Stimulated activated CD4-positive, alpha-beta T cell treated with anti-CD3 and anti-CD28 coated beads, Interleukin-4, amount 100 ng/mL, for 24 hours (primary cell): Measurements from ENCODE around the gene RHBDF2.
A peak's percentile ranks its signal among the peaks of the same experiment; 100 is the strongest.
"Not testable (repeated sequence)": the region's sequence is repeated elsewhere in the genome, so short reads cannot be mapped to it uniquely, and the experiment has no call there.

Source experiments
- DNase-seq: peaks from one replicate; pipeline ENCODE4 v3.0.0-alpha.2; 2020

RHBDF2 gene

DNA sequence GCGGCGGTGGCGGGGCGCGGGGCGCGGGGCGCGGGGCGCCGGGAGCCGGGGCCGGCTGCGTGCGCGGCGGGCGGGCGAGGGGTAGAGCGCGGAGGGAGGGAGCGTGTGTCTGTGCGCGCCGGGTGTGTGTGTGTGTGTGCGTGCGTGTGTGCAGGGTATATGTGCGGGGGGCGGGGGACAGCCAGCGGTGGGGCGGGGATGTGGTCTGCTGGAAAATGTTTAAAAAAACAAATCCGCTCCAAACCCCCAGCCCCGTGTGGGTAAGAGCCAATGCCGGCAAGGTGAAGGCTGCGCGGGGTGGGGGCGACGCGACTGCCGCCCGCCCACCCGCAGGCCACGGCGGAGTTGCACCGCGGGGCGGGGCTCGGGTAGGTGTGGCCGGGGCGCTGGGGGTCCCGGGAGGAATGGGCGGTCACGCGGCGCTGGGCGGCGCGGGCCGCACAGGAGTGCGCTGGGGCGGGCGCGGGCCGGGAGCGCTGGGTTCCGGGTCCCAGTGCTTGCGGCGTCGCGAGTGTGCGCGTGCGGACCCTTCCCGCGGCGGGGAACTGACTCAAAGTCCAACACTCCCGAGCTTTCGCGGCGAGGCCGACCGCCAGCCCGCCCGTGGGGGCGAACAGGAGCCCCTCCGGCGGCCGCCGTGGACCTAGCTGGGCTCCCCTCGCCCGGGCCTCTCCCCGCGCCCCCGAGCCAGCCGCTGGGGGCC, 36.5 kb upstream of the RHBDF2 start, which contains the start of gene CYGB:
TSS of gene CYGB (minus strand) at position 132 of the 703 bp plus-strand sequence. CDS start 167 bp downstream, outside the sequence.
- DNase-seq: no peak

DNA sequence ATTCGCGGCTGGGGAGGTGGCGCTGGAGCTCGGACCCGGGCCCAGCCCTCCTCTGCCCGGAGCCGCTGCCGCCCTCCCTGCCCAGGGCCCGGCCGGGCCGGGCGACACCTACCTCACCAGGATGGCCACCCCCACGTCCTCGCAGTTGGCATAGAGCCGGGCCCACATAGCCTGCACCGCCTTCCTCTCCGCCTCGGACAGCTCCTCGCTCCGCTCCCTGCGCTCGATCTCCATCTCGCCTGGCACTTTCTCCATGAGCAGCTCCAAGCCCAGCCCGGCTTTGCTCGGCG, 36.0 kb upstream of the RHBDF2 start:
- DNase-seq: no peak

DNA sequence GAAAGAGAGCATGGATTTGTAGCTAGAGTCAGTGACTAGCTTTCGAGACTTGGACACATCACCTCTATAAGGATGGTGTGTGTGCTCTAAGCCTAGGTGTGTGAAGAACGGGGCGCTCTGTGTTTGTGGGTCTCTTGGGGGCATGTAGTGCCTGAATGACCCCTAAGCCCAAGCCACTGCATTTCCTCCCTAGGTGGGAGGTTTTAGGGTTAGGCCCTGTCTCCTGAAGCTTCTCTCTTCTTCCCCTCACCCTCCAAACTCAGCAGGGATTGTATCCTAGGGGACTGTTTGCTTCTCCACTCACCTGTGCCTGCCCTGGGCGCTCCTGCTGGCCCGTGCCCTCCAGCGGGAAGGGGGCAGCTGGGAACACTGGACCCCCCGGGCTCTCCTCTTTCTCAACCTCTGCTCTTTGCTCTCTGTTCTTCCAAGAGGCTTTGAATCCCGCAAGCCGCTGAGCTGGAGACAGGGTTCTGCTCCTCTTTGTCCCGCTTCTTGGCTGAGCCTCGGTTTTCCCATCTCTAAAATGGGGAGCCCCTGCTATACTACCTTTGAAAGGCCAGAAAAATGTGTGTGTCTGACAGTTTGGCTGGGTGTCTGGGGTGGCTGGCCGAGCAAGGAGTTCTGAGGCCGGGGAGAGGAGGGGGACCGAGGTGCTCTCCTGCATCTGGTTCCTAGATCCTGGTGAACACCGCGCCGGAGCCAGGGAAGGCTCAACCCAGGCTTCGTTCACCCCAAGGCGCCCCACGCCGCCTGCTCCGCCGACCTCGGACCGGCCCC, 35.5 kb upstream of the RHBDF2 start:
- DNase-seq: no peak

DNA sequence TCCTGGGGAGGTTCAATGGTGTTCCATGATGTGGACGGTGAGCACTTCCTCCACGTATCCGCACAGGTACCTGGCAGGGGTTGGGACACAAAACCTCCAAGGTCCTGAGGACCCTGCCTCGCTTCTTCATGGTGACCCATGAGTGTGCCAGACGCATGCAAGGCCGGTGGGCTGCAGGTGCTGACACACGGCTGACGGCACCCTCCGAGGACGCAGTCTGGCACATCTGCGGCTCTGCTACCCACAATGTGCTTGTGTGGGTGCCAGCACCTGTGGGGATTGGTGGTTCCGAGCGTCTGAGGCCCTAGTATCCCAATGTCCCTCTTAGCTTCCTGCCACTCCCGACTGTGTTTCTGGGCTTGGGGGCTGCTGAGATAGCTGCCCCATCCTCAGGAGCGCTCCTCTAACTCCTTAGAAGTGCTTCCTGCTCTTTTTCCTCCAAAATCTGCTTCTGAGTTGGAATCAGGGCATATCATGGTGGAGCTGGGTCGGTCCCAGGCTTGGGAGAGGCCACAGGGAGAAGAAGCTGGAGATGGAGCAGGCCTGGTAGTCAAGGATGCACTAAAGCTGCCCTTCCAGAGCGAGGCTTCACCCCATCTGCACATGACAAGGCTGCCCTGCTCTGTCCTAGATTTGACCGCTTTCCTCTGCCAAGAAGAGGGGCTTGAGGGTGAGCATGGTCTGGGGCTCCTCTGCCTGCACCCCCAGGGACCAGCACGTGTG, 34.7 kb upstream of the RHBDF2 start:
- DNase-seq: no peak

DNA sequence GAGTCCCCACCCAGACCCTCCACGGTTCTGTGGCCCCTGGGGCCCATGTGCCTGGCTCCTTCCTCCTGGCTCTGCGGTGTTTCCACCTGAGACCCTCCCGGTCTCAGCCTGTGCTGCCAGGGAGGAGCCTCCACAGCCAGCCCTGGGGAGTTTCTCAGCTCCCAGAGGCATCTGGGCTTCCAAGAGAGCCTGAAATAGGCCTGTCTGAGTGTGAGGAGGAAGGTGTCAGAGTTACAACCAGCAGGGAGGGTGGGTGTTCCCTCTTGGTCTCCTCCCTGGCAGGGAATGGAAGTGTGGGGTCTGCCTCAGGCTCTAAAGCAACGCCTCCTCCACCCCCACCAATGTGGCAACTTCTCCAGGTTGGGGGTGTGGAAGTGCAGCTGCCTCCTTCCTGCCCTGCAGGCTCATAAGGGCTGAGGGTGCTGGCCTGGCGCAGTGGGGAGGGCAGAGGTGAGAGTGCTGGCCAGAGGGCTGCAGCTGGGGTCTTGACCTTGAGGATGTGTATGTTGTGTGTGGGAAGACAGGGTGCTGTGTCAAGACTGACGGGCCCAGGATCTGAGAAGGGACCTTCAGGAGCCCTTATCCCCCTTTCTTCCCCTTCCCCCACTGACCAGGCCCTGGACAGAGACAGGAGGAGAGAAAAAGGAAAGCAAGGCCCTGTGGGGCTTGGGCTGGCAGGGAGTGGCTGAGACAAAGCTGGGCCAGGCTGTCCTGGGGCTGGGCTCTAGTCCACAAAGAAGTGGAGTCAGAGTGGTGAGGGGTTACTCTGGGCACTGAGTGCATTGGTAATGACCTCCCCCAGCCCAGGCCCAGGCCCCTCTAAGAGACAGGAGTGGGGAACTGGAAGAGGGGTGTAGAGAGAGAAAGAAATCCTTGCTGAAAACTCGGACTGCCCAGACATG, 33.9 kb upstream of the RHBDF2 start:
- DNase-seq: no peak

DNA sequence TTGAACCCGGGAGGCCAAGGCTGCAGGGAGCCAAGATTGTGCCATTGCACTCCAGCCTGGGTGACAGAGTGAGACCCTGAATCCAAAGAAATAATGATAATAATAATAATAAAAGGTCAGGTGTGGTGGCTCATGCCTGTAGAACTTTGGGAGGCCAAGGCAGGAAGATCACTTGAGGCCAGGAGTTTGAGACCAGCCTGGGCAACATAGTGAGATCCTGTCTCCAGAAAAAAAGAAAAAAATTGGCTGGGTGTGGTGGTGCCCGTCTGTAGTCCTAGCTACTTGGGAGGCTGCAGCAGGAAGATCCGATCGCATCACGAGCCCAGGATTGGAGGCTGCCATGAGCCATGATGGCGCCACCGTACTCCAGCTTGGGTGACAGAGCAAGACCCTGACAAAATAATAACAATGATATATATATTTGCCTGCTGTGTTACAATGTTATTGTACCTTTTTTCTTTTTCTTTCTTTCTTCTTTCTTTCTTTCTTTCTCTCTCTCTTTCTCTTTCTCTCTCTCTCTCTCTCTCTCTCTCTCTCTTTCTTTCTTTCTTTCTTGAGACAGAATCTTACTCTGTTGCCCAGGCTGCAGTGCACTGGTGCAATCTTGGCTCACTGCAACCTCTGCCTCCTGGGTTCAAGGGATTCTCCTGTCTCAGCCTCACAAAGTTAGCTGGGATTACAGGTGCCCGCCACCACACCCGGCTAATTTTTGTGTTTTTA, 32.6 kb upstream of the RHBDF2 start:
- not testable (repeated sequence) for DNase-seq

DNA sequence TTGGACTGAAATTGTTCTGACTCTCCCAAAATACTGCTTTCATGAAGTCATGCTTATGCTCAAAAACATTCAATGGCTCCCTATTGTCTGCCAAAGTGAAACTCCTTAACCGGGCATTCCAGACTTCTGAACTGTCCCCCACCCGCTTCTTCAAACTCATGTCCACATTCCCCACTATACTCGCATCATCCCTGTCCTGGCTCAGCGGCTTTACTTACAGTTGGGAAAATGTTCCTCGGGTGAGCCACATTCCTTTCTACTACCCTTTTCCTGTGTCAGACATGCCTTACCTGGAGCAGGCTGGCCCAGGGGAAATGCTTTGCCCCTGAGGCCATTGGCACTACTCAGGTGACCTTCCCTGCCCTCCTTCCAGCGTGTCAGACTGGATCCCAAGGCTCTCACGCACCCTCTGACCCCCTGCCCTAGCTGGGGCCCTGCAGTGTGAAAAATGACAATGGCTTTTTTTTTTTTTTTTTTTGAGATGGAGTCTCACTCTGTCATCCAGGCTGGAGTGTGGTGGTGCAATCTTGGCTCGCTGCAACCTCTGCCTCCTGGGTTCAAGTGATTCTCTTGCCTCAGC, 30.9 kb upstream of the RHBDF2 start:
- DNase-seq: no peak

DNA sequence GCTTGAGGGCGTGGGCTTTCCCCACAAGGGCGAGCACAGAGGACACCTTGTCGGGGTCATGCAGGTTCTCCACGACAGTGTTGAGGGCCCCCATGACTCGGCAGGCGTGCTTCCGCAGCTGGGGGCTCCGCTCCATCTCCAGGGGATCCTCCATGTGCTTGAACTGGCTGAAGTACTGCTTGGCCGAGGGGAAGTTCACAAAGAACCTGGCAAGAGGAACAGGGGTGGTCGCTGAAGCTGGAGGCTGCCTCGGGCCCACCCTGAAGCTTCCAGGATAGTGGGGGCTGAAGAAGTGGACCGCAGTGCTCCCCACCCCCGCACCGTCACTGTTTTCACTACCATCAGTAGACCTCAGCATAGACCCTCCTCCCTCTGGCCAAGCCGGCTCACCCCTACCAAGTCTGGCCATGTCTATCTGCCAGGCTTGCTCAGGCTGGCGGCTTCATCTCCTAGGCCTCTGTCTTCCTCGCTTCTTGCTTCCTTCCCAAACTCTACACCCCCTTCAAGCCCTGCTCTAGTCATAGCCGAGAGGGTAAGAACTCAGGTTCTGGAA, 30.3 kb upstream of the RHBDF2 start:
- DNase-seq: no peak

DNA sequence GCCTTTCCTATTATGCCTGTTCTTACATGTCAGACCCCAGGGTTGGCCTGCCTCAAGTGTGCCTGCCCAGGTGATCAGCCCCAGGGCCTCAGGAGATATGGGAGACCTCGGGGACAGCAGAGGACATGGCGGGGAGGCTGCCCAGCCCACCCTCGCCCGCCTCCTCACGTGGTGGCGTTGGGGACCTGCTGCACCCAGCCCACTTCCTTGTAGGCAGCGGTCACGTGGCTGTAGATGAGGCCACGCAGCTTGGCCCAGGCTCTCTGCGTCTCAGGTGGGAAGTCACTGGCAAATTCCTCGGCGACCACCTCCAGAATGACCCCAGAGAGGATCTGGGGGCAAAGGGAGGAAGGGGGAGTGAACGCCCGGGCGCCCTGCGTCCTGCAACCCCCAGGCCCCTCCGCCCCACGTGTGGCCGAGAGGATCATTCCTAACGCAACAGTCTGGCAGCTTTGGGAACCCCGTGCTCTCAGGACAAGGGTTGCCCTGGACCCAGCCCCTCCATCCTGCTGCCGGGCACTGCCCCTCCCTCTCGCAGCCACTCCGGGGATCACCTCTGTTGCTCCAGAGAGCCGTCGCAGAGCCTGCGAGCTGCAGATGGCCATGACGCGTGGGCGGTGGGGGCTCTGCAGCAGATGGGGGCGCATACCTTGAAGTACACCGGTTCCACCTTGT, 29.7 kb upstream of the RHBDF2 start:
- no peak for DNase-seq

DNA sequence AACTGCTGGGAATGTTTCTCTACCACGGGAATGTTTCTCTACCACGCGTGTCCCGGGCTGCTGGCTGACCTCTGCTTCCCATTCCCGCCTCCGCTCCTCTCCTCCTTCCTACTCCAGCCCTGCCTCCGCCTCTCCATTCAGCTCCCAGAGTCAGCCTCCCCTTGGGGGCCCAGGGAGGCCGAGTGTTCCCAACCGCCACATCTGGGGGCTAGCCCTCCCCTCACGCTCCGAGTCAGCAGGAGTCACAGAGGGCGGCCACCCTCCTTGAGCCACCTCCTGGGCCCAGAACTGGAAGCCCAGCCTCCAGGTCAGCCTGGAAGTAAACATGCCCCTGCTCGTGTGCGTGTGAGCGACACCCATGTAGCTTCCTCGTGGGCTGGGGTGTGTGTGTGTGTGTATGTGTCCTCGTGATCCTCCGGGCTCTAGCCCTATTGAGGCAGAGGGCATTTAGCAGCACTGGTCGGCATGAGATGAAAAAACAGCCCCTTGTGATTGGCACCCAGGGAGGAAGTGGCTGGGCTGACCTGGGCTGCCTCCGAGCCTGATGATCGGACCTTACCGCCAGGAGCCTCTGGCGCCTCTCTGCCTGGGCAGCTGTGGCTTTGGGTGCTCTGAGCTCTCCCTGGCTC, 29.0 kb upstream of the RHBDF2 start:
- no peak for DNase-seq

DNA sequence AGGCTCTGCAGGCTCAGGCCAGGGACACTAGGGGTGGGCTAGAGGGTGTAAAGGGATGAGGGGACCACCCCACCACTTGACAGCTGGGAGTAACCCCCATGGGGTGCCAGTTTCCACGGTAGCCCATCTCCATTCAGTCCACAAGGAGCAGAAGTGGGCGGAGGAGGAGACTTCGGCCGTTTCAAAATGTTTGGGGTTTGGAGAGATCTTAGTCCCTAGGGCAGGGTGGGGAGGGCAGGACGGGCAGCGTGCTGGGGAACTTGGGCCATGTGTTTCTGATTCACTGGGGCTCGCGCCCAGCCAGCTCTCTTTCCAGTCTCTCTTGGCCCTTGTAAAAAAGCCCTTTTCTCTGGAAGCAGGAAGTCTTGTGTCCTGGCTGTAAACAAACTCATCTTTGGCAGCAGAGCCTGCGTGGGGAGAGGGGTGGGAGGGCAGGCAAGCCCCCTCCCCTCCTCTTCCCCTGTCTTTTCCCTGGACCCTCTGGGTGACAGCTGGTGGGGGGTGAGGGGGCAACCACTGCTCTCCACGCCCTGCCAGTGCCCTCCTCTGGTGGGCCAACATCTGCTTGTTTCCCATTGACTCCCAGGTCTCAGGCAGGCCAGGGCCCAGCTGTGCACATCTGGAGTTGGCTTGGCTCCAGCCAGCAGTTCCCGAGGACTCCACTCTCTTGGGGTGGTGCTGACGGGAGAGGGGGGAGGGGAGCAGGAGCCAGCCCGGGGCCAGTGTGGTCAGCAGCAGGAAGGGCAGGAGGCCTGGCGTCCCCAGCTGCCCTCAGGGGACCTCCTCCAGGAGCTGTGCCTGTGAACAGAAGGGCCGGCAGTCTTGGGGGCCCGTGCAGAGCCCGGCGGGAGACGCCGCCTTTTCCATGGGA, 28.2 kb upstream of the RHBDF2 start:
- DNase-seq: no peak

DNA sequence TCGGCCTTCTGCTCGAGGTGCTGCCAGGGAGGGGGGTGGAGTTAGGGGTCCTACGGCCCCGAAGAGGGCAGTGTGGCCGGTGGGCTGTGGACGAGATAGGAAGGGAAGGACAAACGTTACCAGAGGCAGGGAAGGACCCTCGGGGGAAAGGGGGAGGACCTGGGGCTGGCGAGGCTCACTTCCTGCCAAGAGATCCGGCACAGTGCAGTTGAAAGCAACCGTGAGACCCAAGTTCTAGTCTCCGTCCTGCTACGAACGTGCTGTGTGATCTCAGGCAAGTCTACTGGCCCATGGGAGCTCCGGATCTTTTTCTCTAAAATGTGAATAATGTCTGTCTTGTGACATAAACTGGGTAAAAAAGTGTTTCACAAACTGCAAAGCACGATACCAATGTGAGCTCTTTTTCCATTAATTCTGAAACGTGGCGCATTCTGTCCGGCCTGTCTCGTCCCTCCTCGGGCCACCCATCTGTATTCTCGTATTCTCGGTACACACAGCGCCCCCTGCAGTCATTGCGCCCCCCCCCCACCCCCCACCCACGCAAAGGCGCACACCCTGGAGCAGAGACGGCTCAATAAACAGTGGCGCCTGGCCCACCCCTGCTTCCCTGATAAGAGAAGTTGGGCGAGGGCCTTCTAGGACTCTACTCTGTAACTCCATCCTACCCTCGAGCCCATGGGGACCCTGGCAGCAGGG, 27.5 kb upstream of the RHBDF2 start:
- DNase-seq: no peak

DNA sequence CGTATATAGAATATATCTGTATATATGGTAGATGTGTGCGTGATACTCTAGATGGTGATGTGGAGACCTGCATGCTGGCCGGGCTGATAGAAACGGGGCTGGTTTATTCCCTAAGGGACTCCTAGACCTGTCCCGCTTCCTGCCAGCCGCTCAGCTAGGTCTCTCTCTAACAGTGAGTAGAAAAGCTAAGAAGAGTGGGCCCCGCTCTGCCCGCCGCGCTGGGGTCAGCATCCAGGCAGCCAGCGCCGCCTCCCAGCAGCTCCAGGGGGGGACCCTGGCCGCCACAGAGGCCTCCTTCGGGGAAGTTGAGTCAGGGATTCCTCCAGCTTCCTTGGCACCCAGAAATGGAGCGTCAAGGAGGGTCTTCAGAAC, 26.9 kb upstream of the RHBDF2 start:
- DNase-seq: no peak

DNA sequence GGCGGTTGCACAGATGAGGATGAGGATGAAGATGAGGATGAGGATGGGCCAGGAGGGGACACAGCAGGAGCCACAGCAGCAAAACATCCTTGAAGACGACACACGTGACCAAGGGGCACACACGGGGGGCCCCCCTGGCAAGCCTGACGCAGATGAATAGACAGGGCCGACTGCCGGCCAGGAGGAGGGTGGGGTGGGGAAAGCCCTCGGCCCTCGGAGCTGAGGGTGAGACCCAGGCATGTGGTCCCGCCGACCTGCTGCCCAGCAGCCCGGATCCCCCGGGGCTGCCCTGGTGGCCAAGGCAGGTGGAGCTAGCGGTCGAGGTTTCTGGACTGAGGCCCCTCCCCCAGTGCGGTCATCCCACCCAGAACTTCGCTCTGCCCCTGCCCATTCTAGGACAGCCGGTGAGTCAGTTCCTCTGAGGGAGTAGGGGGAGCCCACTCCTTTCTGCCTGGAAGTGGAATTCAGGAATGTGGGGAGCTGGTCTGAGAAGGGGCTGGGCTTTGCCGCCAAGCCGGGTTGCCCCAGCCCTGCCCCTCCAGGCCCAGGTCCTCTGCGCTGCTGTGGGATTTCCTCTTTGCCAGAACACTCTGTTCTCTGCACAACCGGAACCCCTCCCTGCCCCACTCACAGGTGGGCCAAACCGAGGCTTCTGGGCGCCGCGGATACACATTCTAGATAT, 26.3 kb upstream of the RHBDF2 start:
- DNase-seq: peak; percentile 32

DNA sequence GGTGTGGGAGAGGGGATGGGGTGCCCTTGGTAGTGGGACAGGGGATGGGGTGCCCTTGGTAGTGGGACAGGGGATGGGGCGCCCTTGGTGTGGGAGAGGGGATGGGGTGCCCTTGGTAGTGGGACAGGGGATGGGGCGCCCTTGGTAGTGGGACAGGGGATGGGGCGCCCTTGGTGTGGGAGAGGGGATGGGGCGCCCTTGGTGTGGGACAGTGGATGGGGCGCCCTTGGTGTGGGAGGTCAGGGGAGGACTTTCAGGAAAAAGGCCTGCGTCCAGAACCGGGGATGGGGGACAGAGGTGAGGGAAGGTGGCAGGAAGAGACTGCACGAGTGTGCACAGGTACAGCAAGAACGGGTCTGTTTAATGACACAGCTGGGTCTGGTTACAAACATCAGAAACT, 25.8 kb upstream of the RHBDF2 start:
- not testable (repeated sequence) for DNase-seq

DNA sequence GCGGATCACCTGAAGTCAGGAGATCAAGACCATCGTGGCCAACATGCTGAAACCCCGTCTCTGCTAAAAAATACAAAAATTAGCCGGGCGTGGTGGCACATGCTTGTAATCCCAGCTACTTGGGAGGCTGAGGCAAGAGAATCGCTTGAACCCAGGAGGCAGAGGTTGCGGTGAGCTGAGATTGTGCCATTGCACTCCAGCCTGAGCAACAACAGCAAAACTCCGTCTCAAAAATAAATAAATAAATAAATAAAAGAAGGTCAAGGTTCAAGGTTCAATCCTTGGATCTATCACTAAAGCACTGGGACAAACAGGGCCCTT, 24.2 kb upstream of the RHBDF2 start:
- DNase-seq: not testable (repeated sequence)

DNA sequence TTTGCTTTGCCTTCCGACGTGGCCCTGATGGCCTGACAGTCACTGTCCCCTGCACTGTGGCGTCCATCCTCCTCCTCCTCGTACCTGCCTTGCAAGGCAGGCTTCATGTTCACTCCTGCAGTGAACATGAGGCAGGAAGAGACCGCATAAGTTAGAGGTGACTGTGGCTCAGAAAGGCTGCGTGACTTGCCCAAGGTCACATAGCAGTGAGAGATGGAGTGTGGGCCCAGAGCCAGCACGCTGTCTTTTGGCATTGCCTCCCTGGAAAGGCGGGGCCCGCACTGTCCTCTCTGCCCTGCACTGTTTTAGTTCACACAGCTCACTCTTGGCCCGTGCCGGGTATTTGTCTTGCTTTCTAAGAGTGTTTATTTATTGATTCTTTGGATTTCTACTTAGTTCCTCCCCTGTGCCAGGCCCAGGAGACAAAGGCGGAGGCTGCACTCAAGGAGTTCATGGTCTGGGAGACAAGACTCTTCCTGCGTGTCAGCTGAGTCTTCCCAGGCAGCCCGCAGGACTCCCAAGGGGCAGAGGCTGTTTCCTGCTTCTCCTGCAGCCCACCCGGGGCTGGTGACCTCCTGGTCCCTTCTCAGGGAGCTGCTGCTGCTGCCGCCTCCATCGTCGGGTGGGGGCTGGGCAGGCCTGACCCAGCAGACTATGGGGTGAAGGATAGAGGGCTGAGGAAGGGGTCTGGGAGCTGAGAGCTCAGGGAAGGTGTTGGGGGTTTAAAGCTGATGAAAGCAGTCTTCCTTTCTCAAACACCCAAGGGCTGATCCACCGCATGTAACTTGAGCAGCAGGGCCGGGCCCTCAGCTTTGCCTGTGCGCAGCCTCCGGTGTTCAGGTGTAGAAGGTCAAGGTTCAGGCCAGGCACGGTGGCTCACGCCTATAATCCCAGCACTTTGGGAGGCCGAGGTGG, 23.6 kb upstream of the RHBDF2 start:
- no peak for DNase-seq
